Dendritic cell treated with granulocyte-macrophage colony-stimulating factor and Interleukin-4, amounts not matched to agents 40 ng/mL and 50 ng/mL, for 4 days (primary cell): ENCODE measurements around the gene GTF2H4.

ENCODE experiments used
- H3K27ac Mint-ChIP-seq: one replicate; pipeline ENCODE4 v1.8.0; 2022; ENCODE audit warnings: mild to moderate bottlenecking, mixed read lengths
- H3K27me3 Mint-ChIP-seq: one replicate; pipeline ENCODE4 v1.8.0; 2022; ENCODE audit warnings: mild to moderate bottlenecking, mixed read lengths
- H3K36me3 Mint-ChIP-seq: one replicate; pipeline ENCODE4 v1.8.0; 2022; ENCODE audit warnings: low read depth, mixed read lengths
- H3K4me1 Mint-ChIP-seq: one replicate; pipeline ENCODE4 v1.8.0; 2022; ENCODE audit warnings: low read depth, mixed read lengths
- H3K4me3 Mint-ChIP-seq: one replicate; pipeline ENCODE4 v1.8.0; 2022; ENCODE audit warnings: mild to moderate bottlenecking, moderate library complexity, mixed read lengths
- H3K9me3 Mint-ChIP-seq: one replicate; pipeline ENCODE4 v1.8.0; 2022; ENCODE audit warnings: mixed read lengths
- intact Hi-C: fragments of 100-400 bp; cut with micrococcal nuclease; formaldehyde crosslinking; loops from one replicate; pipeline ENCODE4 v1.15.0; 2022

The GTF2H4 gene

GRCh38 chr6:30955367-30956042, 47.5 kb downstream of the GTF2H4 start:
- peak overlapping the region; percentile 31 for H3K27ac Mint-ChIP-seq
- intact Hi-C loops, result no loop called here
- peaks cover 7% of the 10 kb centered on the region for H3K9me3 Mint-ChIP-seq
- H3K4me3 Mint-ChIP-seq, result peak overlapping the region; percentile 59
- H3K36me3 Mint-ChIP-seq, result no peaks in the 10 kb centered on the region
- H3K4me1 Mint-ChIP-seq, result peaks cover 17% of the 10 kb centered on the region
- H3K27me3 Mint-ChIP-seq, result peaks cover 89% of the 10 kb centered on the region

GRCh38 chr6:30957716-30958115, 49.7 kb downstream of the GTF2H4 start:
- Mint-ChIP-seq H3K36me3 (no peaks in the 10 kb centered on the region), H3K27ac (no peak overlapping the region), H3K4me1 (peaks cover 17% of the 10 kb centered on the region), H3K27me3 (peaks cover 80% of the 10 kb centered on the region), H3K9me3 (no peaks in the 10 kb centered on the region), H3K4me3 (no peak overlapping the region)
- intact Hi-C loops, result no loop called here

- no peak overlapping the region for H3K4me3 Mint-ChIP-seq
- intact Hi-C loops, result no loop called here
- H3K4me1 Mint-ChIP-seq, result peaks cover 5% of the 10 kb centered on the region
- peaks cover 74% of the 10 kb centered on the region for H3K27me3 Mint-ChIP-seq
- H3K36me3 Mint-ChIP-seq, result no peaks in the 10 kb centered on the region
- H3K9me3 Mint-ChIP-seq, result no peaks in the 10 kb centered on the region
- no peak overlapping the region for H3K27ac Mint-ChIP-seq
Measured at GRCh38 chr6:30960907-30961673, 53.1 kb downstream of the GTF2H4 start.

- Mint-ChIP-seq H3K27me3 (peaks cover 59% of the 10 kb centered on the region), H3K36me3 (no peaks in the 10 kb centered on the region), H3K27ac (no peak overlapping the region), H3K9me3 (no peaks in the 10 kb centered on the region), H3K4me3 (no peak overlapping the region), H3K4me1 (no peaks in the 10 kb centered on the region)
- intact Hi-C loops, result no loop called here
Measured at GRCh38 chr6:30962716-30963115, 54.7 kb downstream of the GTF2H4 start.

- no peak overlapping the region for H3K4me3 Mint-ChIP-seq
- intact Hi-C loops, result no loop called here
Measured at GRCh38 chr6:30963641-30964040, 55.6 kb downstream of the GTF2H4 start.

More at GRCh38 chr6:30963641-30964040, 55.6 kb downstream of the GTF2H4 start:
- Mint-ChIP-seq H3K9me3 (no peaks in the 10 kb centered on the region), H3K36me3 (no peaks in the 10 kb centered on the region), H3K27ac (no peak overlapping the region), H3K27me3 (peaks cover 50% of the 10 kb centered on the region), H3K4me1 (no peaks in the 10 kb centered on the region)
